ENCODE data around the gene MRTFA. TPM values are rescaled to one million over a fixed set of nuclear protein-coding genes. Genes with fewer than 3 reads are reported as not detected.

Gene MRTFA
- polyA plus RNA-seq, 1 experiment, result 8.9 TPM

GRCh38 chr22:40519284-40519947 is 117.1 kb downstream of the MRTFA start:
- ChIA-PET POLR2A (no interaction called here), CTCF (interaction anchor here (0.8 to 3.6 kb wide), 2 partner anchors 32 to 127 kb away, joined by 3 to 14 read pairs; no protein-coding TSS in a partner anchor)

GRCh38 chr22:40518840-40519239 is 117.7 kb downstream of the MRTFA start:
- Histone ChIP-seq H3K27me3 (ENCODE audit: control insufficient read depth, insufficient read depth, low read length) (no peaks in the 10 kb centered on the region), H3K4me3 (ENCODE audit: low read depth, low read length) (no peak overlapping the region), H3K36me3 (ENCODE audit: control insufficient read depth, insufficient read depth, low read length) (no peaks in the 10 kb centered on the region)
- no peak for DNase-seq (ENCODE audit: low read depth)
- POLR2A ChIA-PET, result no interaction called here
- CTCF ChIA-PET, result interaction anchor here (0.8 to 3.6 kb wide), 2 partner anchors 32 to 127 kb away, joined by 3 to 14 read pairs; no protein-coding TSS in a partner anchor
- TF ChIP-seq CTCF (IDR thresholded peaks at IDR 0.05; ENCODE audit: insufficient read depth, low read depth, low read length), result no peak

More at GRCh38 chr22:40519284-40519947, 117.1 kb downstream of the MRTFA start:
- Histone ChIP-seq H3K27me3 (ENCODE audit: control insufficient read depth, insufficient read depth, low read length) (no peaks in the 10 kb centered on the region), H3K4me3 (ENCODE audit: low read depth, low read length) (no peak overlapping the region), H3K36me3 (ENCODE audit: control insufficient read depth, insufficient read depth, low read length) (no peaks in the 10 kb centered on the region)
- DNase-seq (ENCODE audit: low read depth), result no peak
- no peak for TF ChIP-seq CTCF (IDR thresholded peaks at IDR 0.05; ENCODE audit: insufficient read depth, low read depth, low read length)

- TF ChIP-seq CTCF (IDR thresholded peaks at IDR 0.05; ENCODE audit: insufficient read depth, low read depth, low read length), result no peak
- H3K36me3 ChIP-seq (ENCODE audit: control insufficient read depth, insufficient read depth, low read length), result no peaks in the 10 kb centered on the region
- H3K27me3 ChIP-seq (ENCODE audit: control insufficient read depth, insufficient read depth, low read length), result no peaks in the 10 kb centered on the region
- DNase-seq (ENCODE audit: low read depth), result no peak
- H3K4me3 ChIP-seq (ENCODE audit: low read depth, low read length), result no peak overlapping the region
- CTCF ChIA-PET, result interaction anchor here (1.1 to 3.6 kb wide), 3 partner anchors 7 to 129 kb away, joined by 4 to 14 read pairs (median 4); no protein-coding TSS in a partner anchor
- POLR2A ChIA-PET, result no interaction called here
These were observed 118.9 kb downstream of the MRTFA start for GRCh38 chr22:40517631-40518030.

- ChIA-PET POLR2A (no interaction called here), CTCF (interaction anchor here (1.4 to 3.6 kb wide), 3 partner anchors 9 to 130 kb away, joined by 3 to 14 read pairs (median 4); no protein-coding TSS in a partner anchor)
- Histone ChIP-seq H3K36me3 (ENCODE audit: control insufficient read depth, insufficient read depth, low read length) (no peaks in the 10 kb centered on the region), H3K4me3 (ENCODE audit: low read depth, low read length) (no peak overlapping the region), H3K27me3 (ENCODE audit: control insufficient read depth, insufficient read depth, low read length) (no peaks in the 10 kb centered on the region)
- no peak for TF ChIP-seq CTCF (IDR thresholded peaks at IDR 0.05; ENCODE audit: insufficient read depth, low read depth, low read length)
- no peak for DNase-seq (ENCODE audit: low read depth)
These were observed 120.1 kb downstream of the MRTFA start for GRCh38 chr22:40516416-40516815.

- TF ChIP-seq CTCF (IDR thresholded peaks at IDR 0.05; ENCODE audit: insufficient read depth, low read depth, low read length), result no peak
- Histone ChIP-seq H3K4me3 (ENCODE audit: low read depth, low read length) (no peak overlapping the region), H3K36me3 (ENCODE audit: control insufficient read depth, insufficient read depth, low read length) (no peaks in the 10 kb centered on the region), H3K27me3 (ENCODE audit: control insufficient read depth, insufficient read depth, low read length) (no peaks in the 10 kb centered on the region)
- peak; percentile 99 for DNase-seq (ENCODE audit: low read depth)
- POLR2A ChIA-PET, result interaction anchor here (0.6 to 0.8 kb wide), 3 partner anchors 9 to 116 kb away, joined by 3 to 8 read pairs (median 3); no protein-coding TSS in a partner anchor
- CTCF ChIA-PET, result interaction anchor here (0.9 to 2.0 kb wide), 5 partner anchors 12 to 134 kb away, joined by 3 to 21 read pairs (median 3); no protein-coding TSS in a partner anchor
These were observed 123.9 kb downstream of the MRTFA start for GRCh38 chr22:40512426-40513136.
